Measurements from ENCODE around the gene GIT1. TPM values are rescaled to one million over a fixed set of nuclear protein-coding genes. Genes with fewer than 3 reads are reported as not detected.
A peak's percentile ranks its signal among the peaks of the same experiment; 100 is the strongest.

The GIT1 gene
- total and polyA plus RNA-seq, 9 of the 15 experiments (the other 6 are each of a cell fraction or from before 2014, with no cell fraction given): 0.35 to 35.3 (median 17.1) TPM

GRCh38 chr17:29593591-29594518 lies 4.4 kb upstream of the GIT1 start (continued):
- TF ChIP-seq HMGXB4 (CRISPR knock-in tag; IDR thresholded peaks at IDR 0.05) (peak; percentile 77; the same call in 1 of the 2 replicates), SMARCE1 (IDR thresholded peaks at IDR 0.05) (no peak), MED1 (CRISPR knock-in tag; IDR thresholded peaks at IDR 0.05; ENCODE audit: borderline replicate concordance) (no peak), XRCC4 (IDR thresholded peaks at IDR 0.05; ENCODE audit: extremely low read depth, insufficient read depth, insufficient read length) (no peak), ELF2 (CRISPR knock-in tag; IDR thresholded peaks at IDR 0.05) (no peak), PRMT5 (CRISPR knock-in tag; IDR thresholded peaks at IDR 0.05) (peak; percentile 98), AFF4 (CRISPR knock-in tag; IDR thresholded peaks at IDR 0.05) (no peak), XRCC3 (IDR thresholded peaks at IDR 0.05) (no peak), ZNF311 (CRISPR knock-in tag; IDR thresholded peaks at IDR 0.05) (no peak), ZNF124 (CRISPR knock-in tag; IDR thresholded peaks at IDR 0.05) (no peak), MTF1 (CRISPR knock-in tag; IDR thresholded peaks at IDR 0.05; ENCODE audit: borderline replicate concordance) (no peak), PBX2 (CRISPR knock-in tag; IDR thresholded peaks at IDR 0.05; ENCODE audit: low read depth) (peak; percentile 47; the same call in 1 of the 2 replicates), PBX2 (tag; conservative IDR thresholded peaks at IDR 0.05; ENCODE audit: low read depth) (no peak), ZNF583 (CRISPR knock-in tag; IDR thresholded peaks at IDR 0.05) (no peak), TRIM24 (IDR thresholded peaks at IDR 0.05) (no peak), YY1 (IDR thresholded peaks at IDR 0.05; ENCODE audit: borderline replicate concordance in 1 of 3, control insufficient read depth in 1 of 3, extremely low read depth in 1 of 3, insufficient read depth in 3 of 3, insufficient read length in 1 of 3, insufficient replicate concordance in 2 of 3, low read depth in 1 of 3, low read length in 2 of 3) (peak in 1 of 3 experiments; percentile 19), TAF7 (tag; IDR thresholded peaks at IDR 0.05) (no peak)

Measured in K562 (cell line).